MM.1S (cell line): Measurements from ENCODE around the gene GIMAP4.

Experiments used
- CTCF ChIP-seq: fragments of 300-600 bp; sonication (generic); IDR thresholded peaks from 2 replicates; pipeline ENCODE4 v1.5.1; 2016; ENCODE audit warnings: antibody characterized with exemption, low read length, mixed read lengths
- EZH2 ChIP-seq: fragments of 300-600 bp; sonication (generic); optimal IDR thresholded peaks from 2 replicates; pipeline ENCODE3; 2017; ENCODE audit warnings: low read depth, mild to moderate bottlenecking, antibody characterized with exemption, low read length, mixed read lengths
- EZH2phosphoT487 ChIP-seq: fragments of 300-600 bp; sonication (generic); IDR thresholded peaks from 2 replicates; pipeline ENCODE4 v1.6.1; 2018; ENCODE audit warnings: antibody characterized with exemption, low read length

GRCh38 chr7:150572496-150572895 is 5.3 kb downstream of the GIMAP4 start:
- TF ChIP-seq EZH2: no peak
- TF ChIP-seq CTCF: no peak
- TF ChIP-seq EZH2phosphoT487: no peak
